Measurements from ENCODE around the gene CRCP. TPM values are rescaled to one million over a fixed set of nuclear protein-coding genes. Genes with fewer than 3 reads are reported as not detected.

The CRCP gene
- total RNA-seq, 1 donor from 2014 or later = 37.0 TPM

- no peak for DNase-seq (ENCODE audit: extremely low read depth, low read depth, low spot score)
Measured at GRCh38 chr7:66186991-66187390, 72.3 kb downstream of the CRCP start.

GRCh38 chr7:66187905-66188304 lies 73.3 kb downstream of the CRCP start:
- no peak for DNase-seq (ENCODE audit: extremely low read depth, low read depth, low spot score)

- no peak for DNase-seq (ENCODE audit: extremely low read depth, low read depth, low spot score)
Measured at GRCh38 chr7:66188645-66189044, 74.0 kb downstream of the CRCP start.

- DNase-seq (ENCODE audit: extremely low read depth, low read depth, low spot score) = no peak
Measured at GRCh38 chr7:66189695-66190503, 75.3 kb downstream of the CRCP start.

- no peak for DNase-seq (ENCODE audit: extremely low read depth, low read depth, low spot score)
Measured at GRCh38 chr7:66190504-66190857, 75.8 kb downstream of the CRCP start.

- no peak for DNase-seq (ENCODE audit: extremely low read depth, low read depth, low spot score)
Measured at GRCh38 chr7:66193146-66193725, 78.6 kb downstream of the CRCP start.

- DNase-seq (ENCODE audit: extremely low read depth, low read depth, low spot score) = no peak
Measured at GRCh38 chr7:66198469-66198868, 83.8 kb downstream of the CRCP start.

- DNase-seq (ENCODE audit: extremely low read depth, low read depth, low spot score) = no peak
Measured at GRCh38 chr7:66198956-66199355, 84.3 kb downstream of the CRCP start.

GRCh38 chr7:66202441-66202840 lies 87.8 kb downstream of the CRCP start:
- no peak for DNase-seq (ENCODE audit: extremely low read depth, low read depth, low spot score)

Other genes with a start within 250 kb of the CRCP start
- 22.2 and 25.8 TPM in 2 replicates for gene VKORC1L1, start 241.8 kb upstream of the CRCP start, total RNA-seq
- 12.0 and 38.0 TPM in 2 replicates for gene GUSB, start 132.6 kb upstream of the CRCP start, total RNA-seq
- 45.4 and 51.0 TPM in 2 replicates for gene ASL, start 39.0 kb upstream of the CRCP start, total RNA-seq
- gene TPST1, start 90.5 kb downstream of the CRCP start, total RNA-seq = 10.2 and 20.7 TPM in 2 replicates

Measured in glomerular endothelial cell (primary cell).